ENCODE measurements around the gene ZNF512B. TPM values are rescaled to one million over a fixed set of nuclear protein-coding genes. Genes with fewer than 3 reads are reported as not detected.
"Not testable (repeated sequence)": the region's sequence is repeated elsewhere in the genome, so short reads cannot be mapped to it uniquely, and the experiment has no call there.

The ZNF512B gene
- total RNA-seq, 1 donor from 2014 or later = 32.2 TPM

DNA sequence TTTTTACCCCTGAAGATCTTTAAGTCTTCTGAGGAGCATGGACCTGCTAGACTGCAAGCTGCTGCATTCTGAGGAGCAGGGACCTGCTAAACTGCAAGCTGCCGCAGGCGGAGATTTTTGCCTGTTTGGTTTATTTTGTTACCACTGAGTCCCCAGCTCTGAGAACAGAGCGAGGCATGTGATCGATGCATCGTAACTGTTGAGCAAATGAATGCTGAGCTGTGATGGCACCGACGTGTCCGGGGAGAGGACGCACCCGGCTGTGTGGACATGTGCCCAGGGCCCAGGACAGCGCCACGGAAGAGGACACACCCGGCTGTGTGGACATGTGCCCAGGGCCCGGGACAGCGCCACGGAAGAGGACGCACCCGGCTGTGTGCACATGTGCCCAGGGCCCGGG is 50.6 kb downstream of the ZNF512B start:
- no peaks in the 10 kb centered on the region for H3K36me3 Mint-ChIP-seq (ENCODE audit: unreplicated experiment)
- DNase-seq = no peak
- no peaks in the 10 kb centered on the region for H3K4me1 Mint-ChIP-seq (ENCODE audit: low read depth, unreplicated experiment)
- TF ChIP-seq, protein P1, sequence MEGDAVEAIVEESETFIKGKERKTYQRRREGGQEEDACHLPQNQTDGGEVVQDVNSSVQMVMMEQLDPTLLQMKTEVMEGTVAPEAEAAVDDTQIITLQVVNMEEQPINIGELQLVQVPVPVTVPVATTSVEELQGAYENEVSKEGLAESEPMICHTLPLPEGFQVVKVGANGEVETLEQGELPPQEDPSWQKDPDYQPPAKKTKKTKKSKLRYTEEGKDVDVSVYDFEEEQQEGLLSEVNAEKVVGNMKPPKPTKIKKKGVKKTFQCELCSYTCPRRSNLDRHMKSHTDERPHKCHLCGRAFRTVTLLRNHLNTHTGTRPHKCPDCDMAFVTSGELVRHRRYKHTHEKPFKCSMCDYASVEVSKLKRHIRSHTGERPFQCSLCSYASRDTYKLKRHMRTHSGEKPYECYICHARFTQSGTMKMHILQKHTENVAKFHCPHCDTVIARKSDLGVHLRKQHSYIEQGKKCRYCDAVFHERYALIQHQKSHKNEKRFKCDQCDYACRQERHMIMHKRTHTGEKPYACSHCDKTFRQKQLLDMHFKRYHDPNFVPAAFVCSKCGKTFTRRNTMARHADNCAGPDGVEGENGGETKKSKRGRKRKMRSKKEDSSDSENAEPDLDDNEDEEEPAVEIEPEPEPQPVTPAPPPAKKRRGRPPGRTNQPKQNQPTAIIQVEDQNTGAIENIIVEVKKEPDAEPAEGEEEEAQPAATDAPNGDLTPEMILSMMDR (IDR thresholded peaks at IDR 0.05; ENCODE audit: partially characterized antibody, unreplicated experiment) = no peak
- H3K27me3 Mint-ChIP-seq (ENCODE audit: unreplicated experiment) = peaks cover 6% of the 10 kb centered on the region
- H3K27ac Mint-ChIP-seq (ENCODE audit: unreplicated experiment) = no peak overlapping the region
- H3K4me3 Mint-ChIP-seq (ENCODE audit: unreplicated experiment) = no peak overlapping the region
- H3K9me3 Mint-ChIP-seq (ENCODE audit: unreplicated experiment) = peaks cover 6% of the 10 kb centered on the region

DNA sequence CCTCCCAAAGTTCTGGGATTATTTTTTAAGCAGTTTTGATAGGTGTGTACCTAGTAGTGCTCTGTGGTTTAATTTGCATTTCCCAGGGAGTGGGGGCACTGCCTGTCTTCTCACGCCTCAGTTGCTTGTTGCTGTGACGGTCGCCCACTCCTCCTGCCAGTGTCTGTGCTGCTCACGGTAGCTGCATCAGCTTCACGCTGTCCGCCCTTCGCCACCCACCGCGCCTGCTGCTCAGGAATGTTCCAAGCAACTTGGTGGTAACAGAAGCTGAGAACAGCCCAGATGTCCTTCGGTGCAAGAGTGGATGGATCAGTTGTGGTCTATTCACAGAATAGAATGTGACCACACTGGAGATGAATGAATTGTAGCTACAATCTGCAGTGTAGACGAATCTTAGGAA is 51.9 kb downstream of the ZNF512B start:
- peaks cover 6% of the 10 kb centered on the region for H3K9me3 Mint-ChIP-seq (ENCODE audit: unreplicated experiment)
- H3K27me3 Mint-ChIP-seq (ENCODE audit: unreplicated experiment) = peaks cover 9% of the 10 kb centered on the region
- H3K36me3 Mint-ChIP-seq (ENCODE audit: unreplicated experiment) = no peaks in the 10 kb centered on the region
- no peak overlapping the region for H3K27ac Mint-ChIP-seq (ENCODE audit: unreplicated experiment)
- H3K4me3 Mint-ChIP-seq (ENCODE audit: unreplicated experiment) = no peak overlapping the region
- no peak for DNase-seq
- TF ChIP-seq, protein P1 (IDR thresholded peaks at IDR 0.05; ENCODE audit: partially characterized antibody, unreplicated experiment) = no peak
- peaks cover 5% of the 10 kb centered on the region for H3K4me1 Mint-ChIP-seq (ENCODE audit: low read depth, unreplicated experiment)

DNA sequence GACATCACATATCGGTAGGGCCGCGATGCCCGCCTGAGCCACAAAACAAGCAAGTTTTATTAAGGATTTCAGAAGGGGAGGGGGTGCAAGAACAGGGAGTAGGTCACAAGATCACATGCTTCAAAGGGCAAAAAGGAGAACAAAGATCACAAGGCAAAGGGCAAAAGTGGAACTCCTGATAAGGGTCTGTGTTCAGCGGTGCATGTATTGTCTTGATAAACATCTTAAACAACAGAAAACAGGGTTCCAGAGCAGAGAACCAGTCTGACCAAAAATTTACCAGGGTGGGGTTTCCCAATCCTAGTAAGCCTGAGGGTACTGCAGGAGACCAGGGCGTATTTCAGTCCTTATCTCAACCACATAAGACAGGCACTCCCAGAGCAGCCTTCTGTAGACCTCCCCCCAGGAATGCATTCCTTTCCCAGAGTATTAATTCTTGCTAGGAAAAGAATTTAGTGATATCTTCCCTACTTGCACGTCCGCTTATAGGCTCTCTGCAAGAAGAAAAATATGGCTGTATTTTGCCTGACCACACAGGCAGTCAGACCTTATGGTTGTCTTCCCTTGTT is 53.3 kb downstream of the ZNF512B start:
- H3K27ac Mint-ChIP-seq (ENCODE audit: unreplicated experiment); H3K9me3 Mint-ChIP-seq (ENCODE audit: unreplicated experiment); DNase-seq; H3K4me1 Mint-ChIP-seq (ENCODE audit: low read depth, unreplicated experiment); H3K27me3 Mint-ChIP-seq (ENCODE audit: unreplicated experiment); H3K36me3 Mint-ChIP-seq (ENCODE audit: unreplicated experiment): not testable (repeated sequence)
- H3K4me3 Mint-ChIP-seq (ENCODE audit: unreplicated experiment) = peak overlapping the region; percentile 42

DNA sequence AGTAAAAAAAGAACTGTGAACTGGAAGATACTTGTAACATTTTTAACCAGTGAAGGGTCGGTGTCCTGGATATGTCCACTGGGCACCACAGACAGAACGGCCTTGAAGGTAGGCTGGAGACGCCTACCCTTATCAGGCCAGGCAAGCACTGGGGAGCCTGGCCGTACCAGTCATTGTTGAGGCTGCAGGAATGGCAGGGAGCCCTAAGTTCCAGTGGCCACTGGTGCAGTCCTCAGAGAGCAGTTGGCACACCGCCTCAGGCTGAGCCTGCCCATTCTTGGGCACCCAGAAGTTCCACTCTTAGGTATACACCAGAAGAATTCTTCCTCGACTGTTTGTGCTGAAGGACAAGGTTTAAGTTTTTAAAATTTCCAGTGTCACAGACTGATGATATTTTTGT is 54.3 kb downstream of the ZNF512B start:
- no peak overlapping the region for H3K4me3 Mint-ChIP-seq (ENCODE audit: unreplicated experiment)
- H3K27me3 Mint-ChIP-seq (ENCODE audit: unreplicated experiment) = peaks cover 9% of the 10 kb centered on the region
- no peaks in the 10 kb centered on the region for H3K36me3 Mint-ChIP-seq (ENCODE audit: unreplicated experiment)

DNA sequence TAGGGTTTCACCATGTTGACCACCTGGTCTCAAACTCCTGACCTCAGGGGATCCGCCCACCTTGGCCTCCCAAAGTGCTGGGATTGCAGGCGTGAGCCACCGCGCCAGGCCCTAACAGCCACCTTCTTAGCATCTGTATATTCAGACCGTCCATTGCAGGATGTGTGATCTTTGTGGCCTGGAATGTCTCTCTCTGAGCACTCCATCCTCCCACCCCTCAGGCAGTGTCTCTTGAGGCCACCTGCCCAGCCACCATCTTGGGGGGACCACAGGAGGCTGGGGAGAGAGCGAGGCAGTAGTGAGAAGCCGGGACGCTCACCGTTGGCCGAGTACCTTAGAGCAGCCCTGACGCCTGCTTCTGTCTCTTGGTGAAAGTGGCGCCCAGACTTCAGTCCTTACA is 56.0 kb downstream of the ZNF512B start:
- no peaks in the 10 kb centered on the region for H3K36me3 Mint-ChIP-seq (ENCODE audit: unreplicated experiment)
- peaks cover 6% of the 10 kb centered on the region for H3K9me3 Mint-ChIP-seq (ENCODE audit: unreplicated experiment)
- no peak for DNase-seq
- peaks cover 9% of the 10 kb centered on the region for H3K4me1 Mint-ChIP-seq (ENCODE audit: low read depth, unreplicated experiment)
- H3K4me3 Mint-ChIP-seq (ENCODE audit: unreplicated experiment) = no peak overlapping the region
- TF ChIP-seq, protein P1 (IDR thresholded peaks at IDR 0.05; ENCODE audit: partially characterized antibody, unreplicated experiment) = no peak
- H3K27me3 Mint-ChIP-seq (ENCODE audit: unreplicated experiment) = peaks cover 9% of the 10 kb centered on the region
- no peak overlapping the region for H3K27ac Mint-ChIP-seq (ENCODE audit: unreplicated experiment)

More for the DNA sequence above, 54.3 kb downstream of the ZNF512B start:
- peaks cover 6% of the 10 kb centered on the region for H3K9me3 Mint-ChIP-seq (ENCODE audit: unreplicated experiment)
- TF ChIP-seq, protein P1 (IDR thresholded peaks at IDR 0.05; ENCODE audit: partially characterized antibody, unreplicated experiment) = no peak
- H3K4me1 Mint-ChIP-seq (ENCODE audit: low read depth, unreplicated experiment) = peaks cover 5% of the 10 kb centered on the region
- DNase-seq = no peak
- no peak overlapping the region for H3K27ac Mint-ChIP-seq (ENCODE audit: unreplicated experiment)

Data from glutamatergic neuron (in vitro differentiated cells).